ENCODE results near the gene GIT2. TPM values are rescaled to one million over a fixed set of nuclear protein-coding genes. Genes with fewer than 3 reads are reported as not detected.

Gene GIT2
- total and polyA plus RNA-seq, 2 of the 13 experiments (the other 11 are each of a cell fraction or from before 2014, with no cell fraction given), result 18.4 to 19.8 TPM

GRCh38 chr12:110035534-110036104 lies 39.5 kb upstream of the GIT2 start (continued):
- TF ChIP-seq, protein P1, sequence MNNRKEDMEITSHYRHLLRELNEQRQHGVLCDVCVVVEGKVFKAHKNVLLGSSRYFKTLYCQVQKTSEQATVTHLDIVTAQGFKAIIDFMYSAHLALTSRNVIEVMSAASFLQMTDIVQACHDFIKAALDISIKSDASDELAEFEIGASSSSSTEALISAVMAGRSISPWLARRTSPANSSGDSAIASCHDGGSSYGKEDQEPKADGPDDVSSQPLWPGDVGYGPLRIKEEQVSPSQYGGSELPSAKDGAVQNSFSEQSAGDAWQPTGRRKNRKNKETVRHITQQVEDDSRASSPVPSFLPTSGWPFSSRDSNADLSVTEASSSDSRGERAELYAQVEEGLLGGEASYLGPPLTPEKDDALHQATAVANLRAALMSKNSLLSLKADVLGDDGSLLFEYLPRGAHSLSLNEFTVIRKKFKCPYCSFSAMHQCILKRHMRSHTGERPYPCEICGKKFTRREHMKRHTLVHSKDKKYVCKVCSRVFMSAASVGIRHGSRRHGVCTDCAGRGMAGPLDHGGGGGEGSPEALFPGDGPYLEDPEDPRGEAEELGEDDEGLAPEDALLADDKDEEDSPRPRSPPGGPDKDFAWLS (CRISPR knock-in tag; IDR thresholded peaks at IDR 0.05; ENCODE audit: borderline replicate concordance), result no peak
- TF ChIP-seq ZMAT3 (CRISPR knock-in tag; conservative IDR thresholded peaks at IDR 0.05) (0 out of 2 replicates have a peak, but pooled peaks have one; percentile 55), ZGPAT (CRISPR knock-in tag; IDR thresholded peaks at IDR 0.05) (peak; percentile 72), TCF12 (IDR thresholded peaks at IDR 0.05) (no peak), TCF12 (CRISPR knock-in tag; IDR thresholded peaks at IDR 0.05) (no peak), SOX5 (CRISPR knock-in tag; IDR thresholded peaks at IDR 0.05; ENCODE audit: borderline replicate concordance) (peak; percentile 86; the same call in 1 of the 2 replicates), ZNF570 (CRISPR knock-in tag; IDR thresholded peaks at IDR 0.05; ENCODE audit: borderline replicate concordance) (no peak), SMAD9 (CRISPR knock-in tag; IDR thresholded peaks at IDR 0.05) (no peak), ZNF549 (CRISPR knock-in tag; IDR thresholded peaks at IDR 0.05) (0 out of 2 replicates have a peak, but pooled peaks have one; percentile 57), MED8 (CRISPR knock-in tag; IDR thresholded peaks at IDR 0.05; ENCODE audit: insufficient replicate concordance) (no peak), FOXA1 (IDR thresholded peaks at IDR 0.05) (no peak), FOXA1 (CRISPR knock-in tag; IDR thresholded peaks at IDR 0.05) (no peak)
- TF ChIP-seq, protein P2, sequence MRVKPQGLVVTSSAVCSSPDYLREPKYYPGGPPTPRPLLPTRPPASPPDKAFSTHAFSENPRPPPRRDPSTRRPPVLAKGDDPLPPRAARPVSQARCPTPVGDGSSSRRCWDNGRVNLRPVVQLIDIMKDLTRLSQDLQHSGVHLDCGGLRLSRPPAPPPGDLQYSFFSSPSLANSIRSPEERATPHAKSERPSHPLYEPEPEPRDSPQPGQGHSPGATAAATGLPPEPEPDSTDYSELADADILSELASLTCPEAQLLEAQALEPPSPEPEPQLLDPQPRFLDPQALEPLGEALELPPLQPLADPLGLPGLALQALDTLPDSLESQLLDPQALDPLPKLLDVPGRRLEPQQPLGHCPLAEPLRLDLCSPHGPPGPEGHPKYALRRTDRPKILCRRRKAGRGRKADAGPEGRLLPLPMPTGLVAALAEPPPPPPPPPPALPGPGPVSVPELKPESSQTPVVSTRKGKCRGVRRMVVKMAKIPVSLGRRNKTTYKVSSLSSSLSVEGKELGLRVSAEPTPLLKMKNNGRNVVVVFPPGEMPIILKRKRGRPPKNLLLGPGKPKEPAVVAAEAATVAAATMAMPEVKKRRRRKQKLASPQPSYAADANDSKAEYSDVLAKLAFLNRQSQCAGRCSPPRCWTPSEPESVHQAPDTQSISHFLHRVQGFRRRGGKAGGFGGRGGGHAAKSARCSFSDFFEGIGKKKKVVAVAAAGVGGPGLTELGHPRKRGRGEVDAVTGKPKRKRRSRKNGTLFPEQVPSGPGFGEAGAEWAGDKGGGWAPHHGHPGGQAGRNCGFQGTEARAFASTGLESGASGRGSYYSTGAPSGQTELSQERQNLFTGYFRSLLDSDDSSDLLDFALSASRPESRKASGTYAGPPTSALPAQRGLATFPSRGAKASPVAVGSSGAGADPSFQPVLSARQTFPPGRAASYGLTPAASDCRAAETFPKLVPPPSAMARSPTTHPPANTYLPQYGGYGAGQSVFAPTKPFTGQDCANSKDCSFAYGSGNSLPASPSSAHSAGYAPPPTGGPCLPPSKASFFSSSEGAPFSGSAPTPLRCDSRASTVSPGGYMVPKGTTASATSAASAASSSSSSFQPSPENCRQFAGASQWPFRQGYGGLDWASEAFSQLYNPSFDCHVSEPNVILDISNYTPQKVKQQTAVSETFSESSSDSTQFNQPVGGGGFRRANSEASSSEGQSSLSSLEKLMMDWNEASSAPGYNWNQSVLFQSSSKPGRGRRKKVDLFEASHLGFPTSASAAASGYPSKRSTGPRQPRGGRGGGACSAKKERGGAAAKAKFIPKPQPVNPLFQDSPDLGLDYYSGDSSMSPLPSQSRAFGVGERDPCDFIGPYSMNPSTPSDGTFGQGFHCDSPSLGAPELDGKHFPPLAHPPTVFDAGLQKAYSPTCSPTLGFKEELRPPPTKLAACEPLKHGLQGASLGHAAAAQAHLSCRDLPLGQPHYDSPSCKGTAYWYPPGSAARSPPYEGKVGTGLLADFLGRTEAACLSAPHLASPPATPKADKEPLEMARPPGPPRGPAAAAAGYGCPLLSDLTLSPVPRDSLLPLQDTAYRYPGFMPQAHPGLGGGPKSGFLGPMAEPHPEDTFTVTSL (CRISPR knock-in tag; IDR thresholded peaks at IDR 0.05; ENCODE audit: borderline replicate concordance), result no peak; the same call in 1 of the 2 replicates
- TF ChIP-seq, protein P3, sequence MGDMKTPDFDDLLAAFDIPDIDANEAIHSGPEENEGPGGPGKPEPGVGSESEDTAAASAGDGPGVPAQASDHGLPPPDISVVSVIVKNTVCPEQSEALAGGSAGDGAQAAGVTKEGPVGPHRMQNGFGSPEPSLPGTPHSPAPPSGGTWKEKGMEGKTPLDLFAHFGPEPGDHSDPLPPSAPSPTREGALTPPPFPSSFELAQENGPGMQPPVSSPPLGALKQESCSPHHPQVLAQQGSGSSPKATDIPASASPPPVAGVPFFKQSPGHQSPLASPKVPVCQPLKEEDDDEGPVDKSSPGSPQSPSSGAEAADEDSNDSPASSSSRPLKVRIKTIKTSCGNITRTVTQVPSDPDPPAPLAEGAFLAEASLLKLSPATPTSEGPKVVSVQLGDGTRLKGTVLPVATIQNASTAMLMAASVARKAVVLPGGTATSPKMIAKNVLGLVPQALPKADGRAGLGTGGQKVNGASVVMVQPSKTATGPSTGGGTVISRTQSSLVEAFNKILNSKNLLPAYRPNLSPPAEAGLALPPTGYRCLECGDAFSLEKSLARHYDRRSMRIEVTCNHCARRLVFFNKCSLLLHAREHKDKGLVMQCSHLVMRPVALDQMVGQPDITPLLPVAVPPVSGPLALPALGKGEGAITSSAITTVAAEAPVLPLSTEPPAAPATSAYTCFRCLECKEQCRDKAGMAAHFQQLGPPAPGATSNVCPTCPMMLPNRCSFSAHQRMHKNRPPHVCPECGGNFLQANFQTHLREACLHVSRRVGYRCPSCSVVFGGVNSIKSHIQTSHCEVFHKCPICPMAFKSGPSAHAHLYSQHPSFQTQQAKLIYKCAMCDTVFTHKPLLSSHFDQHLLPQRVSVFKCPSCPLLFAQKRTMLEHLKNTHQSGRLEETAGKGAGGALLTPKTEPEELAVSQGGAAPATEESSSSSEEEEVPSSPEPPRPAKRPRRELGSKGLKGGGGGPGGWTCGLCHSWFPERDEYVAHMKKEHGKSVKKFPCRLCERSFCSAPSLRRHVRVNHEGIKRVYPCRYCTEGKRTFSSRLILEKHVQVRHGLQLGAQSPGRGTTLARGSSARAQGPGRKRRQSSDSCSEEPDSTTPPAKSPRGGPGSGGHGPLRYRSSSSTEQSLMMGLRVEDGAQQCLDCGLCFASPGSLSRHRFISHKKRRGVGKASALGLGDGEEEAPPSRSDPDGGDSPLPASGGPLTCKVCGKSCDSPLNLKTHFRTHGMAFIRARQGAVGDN (CRISPR knock-in tag; IDR thresholded peaks at IDR 0.05), result no peak; the same call in 1 of the 2 replicates
- TF ChIP-seq, protein P4, sequence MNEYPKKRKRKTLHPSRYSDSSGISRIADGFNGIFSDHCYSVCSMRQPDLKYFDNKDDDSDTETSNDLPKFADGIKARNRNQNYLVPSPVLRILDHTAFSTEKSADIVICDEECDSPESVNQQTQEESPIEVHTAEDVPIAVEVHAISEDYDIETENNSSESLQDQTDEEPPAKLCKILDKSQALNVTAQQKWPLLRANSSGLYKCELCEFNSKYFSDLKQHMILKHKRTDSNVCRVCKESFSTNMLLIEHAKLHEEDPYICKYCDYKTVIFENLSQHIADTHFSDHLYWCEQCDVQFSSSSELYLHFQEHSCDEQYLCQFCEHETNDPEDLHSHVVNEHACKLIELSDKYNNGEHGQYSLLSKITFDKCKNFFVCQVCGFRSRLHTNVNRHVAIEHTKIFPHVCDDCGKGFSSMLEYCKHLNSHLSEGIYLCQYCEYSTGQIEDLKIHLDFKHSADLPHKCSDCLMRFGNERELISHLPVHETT (CRISPR knock-in tag; conservative IDR thresholded peaks at IDR 0.05), result no peak

All from HepG2 (cell line).